HepG2 (cell line): Measurements from ENCODE around the gene FCER1G. TPM values are rescaled to one million over a fixed set of nuclear protein-coding genes. Genes with fewer than 3 reads are reported as not detected.
A peak's percentile ranks its signal among the peaks of the same experiment; 100 is the strongest.

Source experiments
- ATF2 ChIP-seq: sonication (generic); formaldehyde crosslinking; IDR thresholded peaks from 2 replicates; pipeline ENCODE4 v1.4.0; 2020; ENCODE audit warnings: missing genetic modification reagents
- EEA1 ChIP-seq: sonication (generic); formaldehyde crosslinking; IDR thresholded peaks from 2 replicates; pipeline ENCODE4 v1.5.1; 2020; ENCODE audit warnings: mild to moderate bottlenecking, missing genetic modification reagents, borderline replicate concordance
- HDAC1 ChIP-seq: sonication (generic); formaldehyde crosslinking; IDR thresholded peaks from 2 replicates; pipeline ENCODE4 v1.5.1; 2020; ENCODE audit warnings: mild to moderate bottlenecking, missing genetic modification reagents
- HOXA9 ChIP-seq: sonication (generic); formaldehyde crosslinking; IDR thresholded peaks from 2 replicates; pipeline ENCODE4 v1.8.1; 2022; ENCODE audit warnings: missing genetic modification reagents, mild to moderate bottlenecking, moderate library complexity, borderline replicate concordance
- HOXD1 ChIP-seq: sonication (generic); formaldehyde crosslinking; IDR thresholded peaks from 2 replicates; pipeline ENCODE4 v1.5.0; 2020; ENCODE audit warnings: missing genetic modification reagents
- IKZF5 ChIP-seq: IDR thresholded peaks from 2 replicates; pipeline ENCODE4 v1.6.1; 2018; ENCODE audit warnings: missing genetic modification reagents, mild to moderate bottlenecking, missing compliant biosample characterization
- MEF2D ChIP-seq: sonication (generic); formaldehyde crosslinking; IDR thresholded peaks from 2 replicates; pipeline ENCODE4 v1.5.1; 2020; ENCODE audit warnings: mild to moderate bottlenecking, missing genetic modification reagents
- PHB2 ChIP-seq: fragments of 450-650 bp; IDR thresholded peaks from 2 replicates; pipeline ENCODE4 v1.6.1; 2018; ENCODE audit not compliant: partially characterized antibody
- SIN3A ChIP-seq: IDR thresholded peaks from 2 replicates; pipeline ENCODE4 v1.6.1; 2011; ENCODE audit warnings: low read depth, mild to moderate bottlenecking, control low read depth, low read length, borderline replicate concordance
- TAF1 ChIP-seq: sonication (generic); formaldehyde crosslinking; IDR thresholded peaks from 2 replicates; pipeline ENCODE4 v1.4.0; 2020; ENCODE audit warnings: missing genetic modification reagents
- YY1 ChIP-seq: IDR thresholded peaks from 2 replicates; pipeline ENCODE4 v1.6.1; 2011; ENCODE audit warnings: low read length, low read depth, moderate library complexity, mild to moderate bottlenecking; ENCODE audit not compliant: insufficient read depth, insufficient replicate concordance
- ZFP91 ChIP-seq: sonication (generic); formaldehyde crosslinking; IDR thresholded peaks from 2 replicates; pipeline ENCODE4 v1.9.0; 2022; ENCODE audit warnings: missing genetic modification reagents, mild to moderate bottlenecking, borderline replicate concordance
- ZNF205 ChIP-seq: IDR thresholded peaks from 2 replicates; pipeline ENCODE4 v1.6.1; 2018; ENCODE audit warnings: missing biosample characterization, missing genetic modification reagents
- ZNF317 ChIP-seq: sonication (generic); formaldehyde crosslinking; IDR thresholded peaks from 2 replicates; pipeline ENCODE4 v1.5.0; 2020; ENCODE audit warnings: mild to moderate bottlenecking, missing genetic modification reagents
- ZNF329 ChIP-seq: sonication (generic); formaldehyde crosslinking; IDR thresholded peaks from 2 replicates; pipeline ENCODE4 v1.9.0; 2021; ENCODE audit warnings: low read depth, mild to moderate bottlenecking, missing genetic modification reagents
- ZNF414 ChIP-seq: sonication (generic); formaldehyde crosslinking; IDR thresholded peaks from 2 replicates; pipeline ENCODE4 v1.5.0; 2020; ENCODE audit warnings: missing genetic modification reagents
- ZNF7 ChIP-seq: IDR thresholded peaks from 2 replicates; pipeline ENCODE4 v1.6.1; 2016; ENCODE audit warnings: missing biosample characterization, missing genetic modification reagents
- ZNF710 ChIP-seq: sonication (generic); formaldehyde crosslinking; IDR thresholded peaks from 2 replicates; pipeline ENCODE4 v1.5.0; 2020; ENCODE audit warnings: mild to moderate bottlenecking, missing genetic modification reagents, borderline replicate concordance
- ZNF772 ChIP-seq: sonication (generic); formaldehyde crosslinking; IDR thresholded peaks from 2 replicates; pipeline ENCODE4 v1.5.0; 2020; ENCODE audit warnings: mild to moderate bottlenecking, missing genetic modification reagents
- ZNF777 ChIP-seq: sonication (generic); formaldehyde crosslinking; IDR thresholded peaks from 2 replicates; pipeline ENCODE4 v1.4.0; 2020; ENCODE audit warnings: missing genetic modification reagents
- polyA plus RNA-seq, 8 experiments: library from polyadenylated mRNA; depleted of rRNA in 3 of 8; stranded (reverse) in 7 of 8; unstranded in 1 of 8; fragments of >200 nt; fragmentation: Illumina TruSeq in 4 of 8; extraction: Trizol in 4 of 8; gene quantifications; 2 replicates each; pipeline versions ENCODE4 v1.2.1 to v1.2.3, GENCODE V29; 2011 to 2016; ENCODE audit warnings: low read depth in 4 of 8, missing spikeins in 1 of 8, mixed read lengths in 1 of 8; ENCODE audit not compliant: insufficient read depth in 1 of 8
- total RNA-seq, 5 experiments: library from RNA; depleted of rRNA; stranded (reverse); fragments of >200 nt; fragmentation: Illumina TruSeq; extraction: Trizol; gene quantifications; 2 replicates each; pipeline ENCODE4 v1.2.3, GENCODE V29; 2016; ENCODE audit warnings: low read depth in 1 of 5

Gene FCER1G
- total and polyA plus RNA-seq, 2 of the 13 experiments (the other 11 are each of a cell fraction or from before 2014, with no cell fraction given), result 1.3 to 6.4 TPM

- TF ChIP-seq IKZF5 (0 out of 2 replicates have a peak, but pooled peaks have one; percentile 16), ZNF329 (CRISPR knock-in tag) (peak; percentile 38; the same call in 1 of the 2 replicates), ZNF205 (no peak), MEF2D (CRISPR knock-in tag) (0 out of 2 replicates have a peak, but pooled peaks have one; percentile 29), EEA1 (peak; percentile 30; the same call in 1 of the 2 replicates), ZNF414 (CRISPR knock-in tag) (0 out of 2 replicates have a peak, but pooled peaks have one; percentile 56), ZNF710 (CRISPR knock-in tag) (no peak; the same call in 1 of the 2 replicates), HOXA9 (CRISPR knock-in tag) (peak; percentile 34; the same call in 1 of the 2 replicates), TAF1 (CRISPR knock-in tag) (peak; percentile 47; the same call in 1 of the 2 replicates), ZNF777 (CRISPR knock-in tag) (no peak), PHB2 (no peak), ZNF772 (CRISPR knock-in tag) (peak; percentile 36; the same call in 1 of the 2 replicates), ATF2 (CRISPR knock-in tag) (peak; percentile 34; the same call in 1 of the 2 replicates), HOXD1 (CRISPR knock-in tag) (0 out of 2 replicates have a peak, but pooled peaks have one; percentile 23), HDAC1 (peak; percentile 2; the same call in 1 of the 2 replicates), YY1 (no peak), ZNF317 (peak; percentile 33; the same call in 1 of the 2 replicates), ZFP91 (CRISPR knock-in tag) (peak; percentile 11; the same call in 1 of the 2 replicates), ZNF7 (no peak), SIN3A (0 out of 2 replicates have a peak, but pooled peaks have one; percentile 16)
These were observed 7.3 kb downstream of the FCER1G start (continued) for GRCh38 chr1:161222175-161223019.
